ENCODE results near the gene RNF224. TPM values are rescaled to one million over a fixed set of nuclear protein-coding genes. Genes with fewer than 3 reads are reported as not detected.
"Not testable (repeated sequence)": the region's sequence is repeated elsewhere in the genome, so short reads cannot be mapped to it uniquely, and the experiment has no call there.

The RNF224 gene
- polyA plus RNA-seq, 1 donor from 2014 or later = not detected

DNA sequence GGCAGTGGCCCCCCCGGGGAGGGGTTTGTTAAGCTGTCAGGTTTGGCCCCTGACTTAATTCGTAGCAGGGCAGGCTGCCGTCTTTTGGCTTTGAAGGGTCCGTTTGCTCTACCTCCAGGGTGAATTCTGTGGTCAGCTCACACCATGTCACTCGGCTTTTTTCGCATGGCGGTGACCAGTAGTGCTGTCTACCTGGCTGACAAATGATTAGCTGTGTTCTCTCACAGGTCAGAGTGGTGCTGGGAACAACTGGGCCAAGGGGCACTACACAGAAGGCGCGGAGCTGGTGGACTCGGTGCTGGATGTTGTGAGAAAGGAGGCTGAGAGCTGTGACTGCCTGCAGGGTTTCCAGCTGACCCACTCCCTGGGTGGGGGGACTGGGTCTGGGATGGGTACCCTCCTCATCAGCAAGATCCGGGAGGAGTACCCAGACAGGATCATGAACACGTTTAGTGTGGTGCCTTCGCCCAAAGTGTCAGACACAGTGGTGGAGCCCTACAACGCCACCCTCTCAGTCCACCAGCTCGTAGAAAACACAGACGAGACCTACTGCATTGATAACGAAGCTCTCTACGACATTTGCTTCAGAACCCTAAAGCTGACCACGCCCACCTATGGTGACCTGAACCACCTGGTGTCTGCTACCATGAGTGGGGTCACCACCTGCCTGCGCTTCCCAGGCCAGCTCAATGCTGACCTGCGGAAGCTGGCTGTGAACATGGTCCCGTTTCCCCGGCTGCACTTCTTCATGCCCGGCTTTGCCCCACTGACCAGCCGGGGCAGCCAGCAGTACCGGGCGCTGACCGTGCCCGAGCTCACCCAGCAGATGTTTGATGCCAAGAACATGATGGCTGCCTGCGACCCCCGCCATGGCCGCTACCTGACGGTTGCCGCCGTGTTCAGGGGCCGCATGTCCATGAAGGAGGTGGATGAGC lies 15.2 kb downstream of the RNF224 start:
- H4K20me1 ChIP-seq (ENCODE audit: insufficient read depth) = no peaks in the 10 kb centered on the region
- no peaks in the 10 kb centered on the region for H3F3A ChIP-seq (ENCODE audit: insufficient read depth, low read length, poor library complexity, severe bottlenecking)
- no peak overlapping the region for H2AFZ ChIP-seq (ENCODE audit: low read depth, low read length)
- peak overlapping the region; percentile 92 for H3K4me3 ChIP-seq (ENCODE audit: low read length)
- no peaks in the 10 kb centered on the region for H3K27me3 ChIP-seq (ENCODE audit: insufficient read depth, low read depth, low read length)
- TF ChIP-seq REST (IDR thresholded peaks at IDR 0.05; ENCODE audit: borderline replicate concordance) (no peak), POLR2AphosphoS5 (IDR thresholded peaks at IDR 0.05) (no peak)
- H3K79me2 ChIP-seq (replicated peaks; ENCODE audit: insufficient read depth, low read length) = peaks cover 14% of the 10 kb centered on the region
- no peak overlapping the region for H3K27ac ChIP-seq (ENCODE audit: low read length)
- peak overlapping the region; percentile 78 for H3K4me2 ChIP-seq (ENCODE audit: low read length)
- no peaks in the 10 kb centered on the region for H3K9me2 ChIP-seq (ENCODE audit: insufficient read depth, low read length)
- peak overlapping the region; percentile 66 for H3K9ac ChIP-seq (ENCODE audit: low read length)
- no peaks in the 10 kb centered on the region for H3K36me3 ChIP-seq (ENCODE audit: insufficient read depth, low read length)
- H3K9me3 ChIP-seq (ENCODE audit: low read length) = no peaks in the 10 kb centered on the region

GRCh38 chr9:137243266-137243625 lies 15.9 kb downstream of the RNF224 start:
- H3K79me2 ChIP-seq (replicated peaks; ENCODE audit: insufficient read depth, low read length) = peaks cover 14% of the 10 kb centered on the region
- not testable (repeated sequence) for H3K27ac ChIP-seq (ENCODE audit: low read length); H3K9ac ChIP-seq (ENCODE audit: low read length); H2AFZ ChIP-seq (ENCODE audit: low read depth, low read length); H3K27me3 ChIP-seq (ENCODE audit: insufficient read depth, low read depth, low read length); H3K4me3 ChIP-seq (ENCODE audit: low read length); H3K36me3 ChIP-seq (ENCODE audit: insufficient read depth, low read length); H3K9me3 ChIP-seq (ENCODE audit: low read length); H3K4me2 ChIP-seq (ENCODE audit: low read length); H4K20me1 ChIP-seq (ENCODE audit: insufficient read depth); H3K9me2 ChIP-seq (ENCODE audit: insufficient read depth, low read length); H3F3A ChIP-seq (ENCODE audit: insufficient read depth, low read length, poor library complexity, severe bottlenecking)

GRCh38 chr9:137243626-137244485 lies 16.6 kb downstream of the RNF224 start:
- H3K27ac ChIP-seq (ENCODE audit: low read length) = no peak overlapping the region
- H3K36me3 ChIP-seq (ENCODE audit: insufficient read depth, low read length) = no peaks in the 10 kb centered on the region
- no peaks in the 10 kb centered on the region for H3K9me2 ChIP-seq (ENCODE audit: insufficient read depth, low read length)
- no peak overlapping the region for H3K9ac ChIP-seq (ENCODE audit: low read length)
- no peaks in the 10 kb centered on the region for H3K27me3 ChIP-seq (ENCODE audit: insufficient read depth, low read depth, low read length)
- H2AFZ ChIP-seq (ENCODE audit: low read depth, low read length) = no peak overlapping the region
- H3K9me3 ChIP-seq (ENCODE audit: low read length) = no peaks in the 10 kb centered on the region
- H3F3A ChIP-seq (ENCODE audit: insufficient read depth, low read length, poor library complexity, severe bottlenecking) = no peaks in the 10 kb centered on the region
- TF ChIP-seq REST (IDR thresholded peaks at IDR 0.05; ENCODE audit: borderline replicate concordance) = no peak
- no peak overlapping the region for H3K4me3 ChIP-seq (ENCODE audit: low read length)
- peaks cover 14% of the 10 kb centered on the region for H3K79me2 ChIP-seq (replicated peaks; ENCODE audit: insufficient read depth, low read length)
- H4K20me1 ChIP-seq (ENCODE audit: insufficient read depth) = no peaks in the 10 kb centered on the region
- H3K4me2 ChIP-seq (ENCODE audit: low read length) = no peak overlapping the region
